ENCODE results near the gene NUP62.
"Not testable (repeated sequence)": the region's sequence is repeated elsewhere in the genome, so short reads cannot be mapped to it uniquely, and the experiment has no call there.

NUP62 gene

DNA sequence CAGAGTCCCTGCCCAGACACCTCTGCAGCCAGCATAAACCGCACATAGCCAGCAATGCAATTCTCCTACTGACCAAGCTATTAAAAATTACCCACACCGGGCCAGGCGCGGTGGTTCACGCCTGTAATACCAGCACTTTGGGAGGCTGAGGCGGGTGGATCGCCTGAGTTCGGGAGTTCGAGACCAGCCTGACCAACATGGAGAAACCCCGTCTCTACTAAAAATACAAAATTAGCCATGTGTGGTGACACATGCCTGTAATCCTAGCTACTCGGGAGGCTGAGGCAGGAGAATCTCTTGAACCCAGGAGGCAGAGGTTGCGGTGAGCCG is 4.5 kb downstream of the NUP62 start:
- peaks cover 38% of the 10 kb centered on the region for H3K4me1 Mint-ChIP-seq
- peaks cover 14% of the 10 kb centered on the region for H3K36me3 Mint-ChIP-seq
- not testable (repeated sequence) for H3K4me3 Mint-ChIP-seq; H3K9me3 Mint-ChIP-seq; H3K27ac Mint-ChIP-seq; H3K27me3 Mint-ChIP-seq; ATAC-seq (ENCODE audit: low read depth); DNase-seq (ENCODE audit: low spot score in 2 of 2)

GRCh38 chr19:49924004-49924880 is 5.1 kb downstream of the NUP62 start:
- no peak for DNase-seq (ENCODE audit: low spot score in 2 of 2)
- Mint-ChIP-seq H3K4me3 (peak overlapping the region; percentile 46), H3K4me1 (peaks cover 36% of the 10 kb centered on the region)

GRCh38 chr19:49923055-49924003 is 6.0 kb downstream of the NUP62 start:
- Mint-ChIP-seq H3K9me3 (no peaks in the 10 kb centered on the region), H3K36me3 (peaks cover 15% of the 10 kb centered on the region), H3K27me3 (no peaks in the 10 kb centered on the region), H3K27ac (peak overlapping the region; percentile 79), H3K4me3 (peak overlapping the region; percentile 46), H3K4me1 (peaks cover 34% of the 10 kb centered on the region)
- peak; percentile 75 for ATAC-seq (ENCODE audit: low read depth)
- peak in 1 of 2 donors; percentile 20 for DNase-seq (ENCODE audit: low spot score in 2 of 2)

More at GRCh38 chr19:49924004-49924880, 5.1 kb downstream of the NUP62 start:
- no peaks in the 10 kb centered on the region for H3K27me3 Mint-ChIP-seq
- ATAC-seq (ENCODE audit: low read depth): no peak
- H3K36me3 Mint-ChIP-seq: peaks cover 16% of the 10 kb centered on the region
- peak overlapping the region; percentile 79 for H3K27ac Mint-ChIP-seq
- no peaks in the 10 kb centered on the region for H3K9me3 Mint-ChIP-seq

GRCh38 chr19:49921871-49922795 is 7.2 kb downstream of the NUP62 start:
- H3K36me3 Mint-ChIP-seq: peaks cover 17% of the 10 kb centered on the region
- H3K9me3 Mint-ChIP-seq: no peaks in the 10 kb centered on the region
- no peak for ATAC-seq (ENCODE audit: low read depth)
- H3K27me3 Mint-ChIP-seq: no peaks in the 10 kb centered on the region
- no peak for DNase-seq (ENCODE audit: low spot score in 2 of 2)
- H3K27ac Mint-ChIP-seq: peak overlapping the region; percentile 85
- H3K4me1 Mint-ChIP-seq: peaks cover 30% of the 10 kb centered on the region
- H3K4me3 Mint-ChIP-seq: no peak overlapping the region

- Mint-ChIP-seq H3K4me3 (no peak overlapping the region), H3K36me3 (peaks cover 20% of the 10 kb centered on the region)
Observed at GRCh38 chr19:49920624-49921363, 8.5 kb downstream of the NUP62 start.

GRCh38 chr19:49918089-49918488 is 11.2 kb downstream of the NUP62 start:
- H3K27me3 Mint-ChIP-seq: no peaks in the 10 kb centered on the region
- peaks cover 21% of the 10 kb centered on the region for H3K36me3 Mint-ChIP-seq
- DNase-seq (ENCODE audit: low spot score in 2 of 2): no peak
- ATAC-seq (ENCODE audit: low read depth): no peak
- H3K4me3 Mint-ChIP-seq: no peak overlapping the region
- H3K4me1 Mint-ChIP-seq: peaks cover 25% of the 10 kb centered on the region
- peak overlapping the region; percentile 88 for H3K27ac Mint-ChIP-seq
- no peaks in the 10 kb centered on the region for H3K9me3 Mint-ChIP-seq

More at GRCh38 chr19:49920624-49921363, 8.5 kb downstream of the NUP62 start:
- Mint-ChIP-seq H3K27me3 (no peaks in the 10 kb centered on the region), H3K9me3 (no peaks in the 10 kb centered on the region), H3K27ac (peak overlapping the region; percentile 85), H3K4me1 (peaks cover 32% of the 10 kb centered on the region)
- DNase-seq (ENCODE audit: low spot score in 2 of 2) (no peak), ATAC-seq (ENCODE audit: low read depth) (peak; percentile 37)

DNA sequence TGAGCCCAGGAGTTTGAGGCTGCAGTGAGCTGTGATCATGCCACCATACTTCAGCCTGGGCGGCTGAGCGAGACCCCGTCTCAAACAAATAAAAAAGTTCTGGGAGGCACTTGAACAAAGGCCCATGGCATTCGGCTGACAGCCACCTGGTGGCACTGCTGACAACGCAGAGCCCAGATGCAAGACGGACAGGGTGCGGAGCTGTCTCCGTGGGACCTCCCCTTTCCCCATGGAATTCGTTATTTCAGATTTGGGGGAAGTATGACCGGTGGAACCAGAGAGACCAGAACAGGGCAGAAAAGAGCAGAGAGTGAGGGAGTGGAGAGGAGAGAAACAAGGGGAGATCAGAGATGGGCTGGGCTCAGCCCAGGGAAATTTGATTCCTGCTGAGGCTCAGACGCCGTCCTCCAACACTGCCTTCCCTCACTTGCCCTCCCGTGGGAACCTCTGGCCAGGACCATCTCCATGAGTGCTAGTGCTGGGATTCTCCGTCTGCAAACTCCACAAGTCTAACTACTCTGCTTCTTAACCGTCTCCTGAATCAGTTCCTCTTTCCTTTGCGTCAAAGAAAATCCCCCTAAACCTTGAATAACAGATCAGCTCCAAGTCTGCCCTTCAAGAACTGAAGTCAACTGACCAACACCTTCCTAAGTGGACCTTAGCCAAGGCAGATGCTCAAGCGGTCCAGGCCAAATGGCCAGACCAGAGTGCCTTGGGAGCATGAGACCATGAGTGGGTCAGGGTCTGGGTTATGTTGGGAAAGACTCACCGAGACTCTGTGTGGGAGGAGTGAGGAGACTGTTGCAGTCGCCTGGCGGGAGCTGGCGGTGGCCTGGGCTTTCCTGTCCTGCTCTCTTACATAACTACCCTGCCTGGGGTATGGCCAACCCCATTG is 12.2 kb downstream of the NUP62 start:
- peak; percentile 73 for ATAC-seq (ENCODE audit: low read depth)
- H3K27me3 Mint-ChIP-seq: no peaks in the 10 kb centered on the region
- DNase-seq (ENCODE audit: low spot score in 2 of 2): no peak
- peaks cover 21% of the 10 kb centered on the region for H3K36me3 Mint-ChIP-seq
- peak overlapping the region; percentile 73 for H3K4me3 Mint-ChIP-seq
- H3K9me3 Mint-ChIP-seq: no peaks in the 10 kb centered on the region
- peaks cover 29% of the 10 kb centered on the region for H3K4me1 Mint-ChIP-seq
- H3K27ac Mint-ChIP-seq: peak overlapping the region; percentile 88

GRCh38 chr19:49915271-49915670 is 14.0 kb downstream of the NUP62 start:
- Mint-ChIP-seq H3K36me3 (peaks cover 17% of the 10 kb centered on the region), H3K4me3 (no peak overlapping the region), H3K27me3 (no peaks in the 10 kb centered on the region), H3K27ac (peak overlapping the region; percentile 22), H3K4me1 (peaks cover 31% of the 10 kb centered on the region), H3K9me3 (no peaks in the 10 kb centered on the region)
- ATAC-seq (ENCODE audit: low read depth) (no peak), DNase-seq (ENCODE audit: low spot score in 2 of 2) (no peak)

- ATAC-seq (ENCODE audit: low read depth) (no peak), DNase-seq (ENCODE audit: low spot score in 2 of 2) (no peak)
- Mint-ChIP-seq H3K4me1 (peaks cover 35% of the 10 kb centered on the region), H3K4me3 (no peak overlapping the region), H3K9me3 (no peaks in the 10 kb centered on the region), H3K27me3 (no peaks in the 10 kb centered on the region), H3K36me3 (peaks cover 14% of the 10 kb centered on the region), H3K27ac (no peak overlapping the region)
Observed at GRCh38 chr19:49913720-49914119, 15.6 kb downstream of the NUP62 start.

DNA sequence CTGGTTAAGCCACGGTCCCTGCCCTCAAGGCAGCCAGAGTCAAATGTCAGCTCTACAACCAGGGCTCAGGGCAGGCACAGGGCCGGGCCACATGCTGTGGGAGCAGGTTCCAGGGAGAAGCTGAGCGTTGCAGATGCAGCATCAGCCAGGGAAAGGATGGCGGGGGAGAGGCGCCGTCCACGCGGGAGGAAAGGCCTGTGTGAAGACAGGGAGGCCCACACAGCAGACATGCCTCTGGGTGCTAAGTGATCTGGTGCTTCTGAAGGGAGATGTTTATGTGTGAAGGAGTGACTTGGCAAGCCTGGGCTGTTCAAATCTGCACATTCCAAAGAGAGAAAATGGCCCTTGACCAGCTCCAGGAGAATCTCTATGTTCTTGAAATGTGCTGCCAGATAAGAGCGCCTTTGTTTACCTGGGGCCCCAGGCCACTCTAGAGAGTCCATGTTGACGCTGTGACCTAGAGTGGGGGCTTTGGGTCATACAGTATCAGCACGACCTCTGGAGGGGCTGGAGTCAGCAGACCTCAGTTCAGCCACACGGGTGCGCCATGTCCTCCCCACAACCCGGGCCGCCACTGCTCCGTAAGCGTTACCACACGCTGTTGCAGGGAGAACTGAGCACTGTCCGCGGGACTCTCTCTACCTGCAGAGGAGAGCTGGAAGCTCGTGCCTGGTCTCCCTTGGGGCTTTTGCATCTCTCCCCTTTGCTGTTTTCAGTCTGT is 16.2 kb downstream of the NUP62 start:
- DNase-seq (ENCODE audit: low spot score in 2 of 2) (no peak), ATAC-seq (ENCODE audit: low read depth) (no peak)
- peaks cover 17% of the 10 kb centered on the region for H3K36me3 Mint-ChIP-seq
- no peaks in the 10 kb centered on the region for H3K27me3 Mint-ChIP-seq
- H3K27ac Mint-ChIP-seq: no peak overlapping the region
- no peaks in the 10 kb centered on the region for H3K9me3 Mint-ChIP-seq
- H3K4me3 Mint-ChIP-seq: no peak overlapping the region
- peaks cover 36% of the 10 kb centered on the region for H3K4me1 Mint-ChIP-seq

DNA sequence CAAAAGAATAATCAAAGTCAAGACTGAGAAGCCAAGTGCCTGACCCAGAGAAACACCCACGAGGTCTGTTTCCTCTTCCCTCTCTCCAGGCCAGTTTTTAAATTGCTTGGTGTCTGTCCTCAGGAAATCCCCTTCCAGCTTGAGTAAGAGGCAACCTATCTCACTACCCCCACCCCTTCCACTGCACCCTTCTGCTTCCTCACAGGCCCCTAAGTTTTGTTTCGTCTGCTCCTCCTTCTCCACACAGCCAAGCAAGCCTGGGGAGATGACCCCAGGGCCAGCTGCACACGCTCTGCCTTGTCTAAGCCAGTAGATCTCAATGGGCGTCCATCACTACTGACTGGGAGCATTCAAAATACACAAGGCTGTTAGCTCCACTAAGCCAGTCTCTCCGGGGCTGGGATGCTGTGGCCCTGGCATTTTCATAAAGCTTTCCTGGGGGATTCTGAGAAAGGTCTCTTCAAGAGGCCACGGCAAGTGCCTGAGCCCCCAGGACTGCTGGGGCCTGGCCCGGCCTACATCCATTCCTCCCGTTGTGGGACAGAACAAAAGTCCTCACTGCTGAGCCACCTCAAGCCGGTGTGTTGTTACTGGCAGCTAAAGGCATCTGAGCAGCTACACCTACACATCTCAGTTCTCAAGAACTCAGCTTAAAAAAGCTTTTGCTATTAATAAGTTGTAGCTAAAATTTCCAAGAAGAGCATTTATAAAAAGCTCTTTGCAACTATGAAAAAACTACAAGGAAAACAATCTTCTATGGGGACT is 17.7 kb downstream of the NUP62 start:
- DNase-seq (ENCODE audit: low spot score in 2 of 2) (peak in 1 of 2 donors; percentile 45), ATAC-seq (ENCODE audit: low read depth) (peak; percentile 75)
- H3K4me1 Mint-ChIP-seq: peaks cover 37% of the 10 kb centered on the region
- peak overlapping the region; percentile 45 for H3K27ac Mint-ChIP-seq
- no peaks in the 10 kb centered on the region for H3K27me3 Mint-ChIP-seq
- H3K36me3 Mint-ChIP-seq: peaks cover 16% of the 10 kb centered on the region
- no peaks in the 10 kb centered on the region for H3K9me3 Mint-ChIP-seq
- H3K4me3 Mint-ChIP-seq: peak overlapping the region; percentile 28
